Measurements from ENCODE around the gene ARHGAP28. TPM values are rescaled to one million over a fixed set of nuclear protein-coding genes. Genes with fewer than 3 reads are reported as not detected.

The ARHGAP28 gene
- total RNA-seq, 1 donor: 11.9 TPM

- no peak overlapping the region for H3K4me3 ChIP-seq (ENCODE audit: low read depth, low read length)
- TF ChIP-seq, protein P1, sequence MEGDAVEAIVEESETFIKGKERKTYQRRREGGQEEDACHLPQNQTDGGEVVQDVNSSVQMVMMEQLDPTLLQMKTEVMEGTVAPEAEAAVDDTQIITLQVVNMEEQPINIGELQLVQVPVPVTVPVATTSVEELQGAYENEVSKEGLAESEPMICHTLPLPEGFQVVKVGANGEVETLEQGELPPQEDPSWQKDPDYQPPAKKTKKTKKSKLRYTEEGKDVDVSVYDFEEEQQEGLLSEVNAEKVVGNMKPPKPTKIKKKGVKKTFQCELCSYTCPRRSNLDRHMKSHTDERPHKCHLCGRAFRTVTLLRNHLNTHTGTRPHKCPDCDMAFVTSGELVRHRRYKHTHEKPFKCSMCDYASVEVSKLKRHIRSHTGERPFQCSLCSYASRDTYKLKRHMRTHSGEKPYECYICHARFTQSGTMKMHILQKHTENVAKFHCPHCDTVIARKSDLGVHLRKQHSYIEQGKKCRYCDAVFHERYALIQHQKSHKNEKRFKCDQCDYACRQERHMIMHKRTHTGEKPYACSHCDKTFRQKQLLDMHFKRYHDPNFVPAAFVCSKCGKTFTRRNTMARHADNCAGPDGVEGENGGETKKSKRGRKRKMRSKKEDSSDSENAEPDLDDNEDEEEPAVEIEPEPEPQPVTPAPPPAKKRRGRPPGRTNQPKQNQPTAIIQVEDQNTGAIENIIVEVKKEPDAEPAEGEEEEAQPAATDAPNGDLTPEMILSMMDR (IDR thresholded peaks at IDR 0.05; ENCODE audit: insufficient read depth, low read length): no peak
- no peak for DNase-seq (ENCODE audit: low read depth)
Measured at GRCh38 chr18:6886797-6887330, 157.3 kb downstream of the ARHGAP28 start.

DNA sequence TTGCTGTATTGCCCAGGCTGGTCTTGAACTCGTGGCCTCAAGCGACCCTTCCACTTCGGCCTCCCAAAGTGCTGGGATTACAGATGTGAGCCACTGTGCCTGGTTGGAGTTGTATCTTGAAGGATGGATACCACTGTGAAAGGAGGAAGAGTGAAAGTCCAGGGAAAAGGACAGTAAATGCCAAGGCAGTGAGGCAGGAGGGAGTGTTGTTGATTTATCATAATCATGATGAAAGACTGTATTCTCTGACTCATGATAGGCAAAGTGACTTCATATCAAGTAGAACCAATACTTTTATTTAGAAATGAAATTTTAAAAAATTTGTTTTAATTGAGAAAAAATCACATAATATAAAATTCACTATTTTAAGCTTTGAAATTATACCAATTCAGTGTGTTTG is 162.3 kb downstream of the ARHGAP28 start:
- TF ChIP-seq, protein P1 (IDR thresholded peaks at IDR 0.05; ENCODE audit: insufficient read depth, low read length): no peak
- no peak overlapping the region for H3K4me3 ChIP-seq (ENCODE audit: low read depth, low read length)
- no peak for DNase-seq (ENCODE audit: low read depth)

GRCh38 chr18:6901286-6901926 is 171.9 kb downstream of the ARHGAP28 start:
- DNase-seq (ENCODE audit: low read depth): no peak
- no peak overlapping the region for H3K4me3 ChIP-seq (ENCODE audit: low read depth, low read length)
- TF ChIP-seq, protein P1 (IDR thresholded peaks at IDR 0.05; ENCODE audit: insufficient read depth, low read length): no peak

- TF ChIP-seq, protein P1 (IDR thresholded peaks at IDR 0.05; ENCODE audit: insufficient read depth, low read length): no peak
- DNase-seq (ENCODE audit: low read depth): no peak
- no peak overlapping the region for H3K4me3 ChIP-seq (ENCODE audit: low read depth, low read length)
Measured at GRCh38 chr18:6917072-6917471, 187.6 kb downstream of the ARHGAP28 start.

DNA sequence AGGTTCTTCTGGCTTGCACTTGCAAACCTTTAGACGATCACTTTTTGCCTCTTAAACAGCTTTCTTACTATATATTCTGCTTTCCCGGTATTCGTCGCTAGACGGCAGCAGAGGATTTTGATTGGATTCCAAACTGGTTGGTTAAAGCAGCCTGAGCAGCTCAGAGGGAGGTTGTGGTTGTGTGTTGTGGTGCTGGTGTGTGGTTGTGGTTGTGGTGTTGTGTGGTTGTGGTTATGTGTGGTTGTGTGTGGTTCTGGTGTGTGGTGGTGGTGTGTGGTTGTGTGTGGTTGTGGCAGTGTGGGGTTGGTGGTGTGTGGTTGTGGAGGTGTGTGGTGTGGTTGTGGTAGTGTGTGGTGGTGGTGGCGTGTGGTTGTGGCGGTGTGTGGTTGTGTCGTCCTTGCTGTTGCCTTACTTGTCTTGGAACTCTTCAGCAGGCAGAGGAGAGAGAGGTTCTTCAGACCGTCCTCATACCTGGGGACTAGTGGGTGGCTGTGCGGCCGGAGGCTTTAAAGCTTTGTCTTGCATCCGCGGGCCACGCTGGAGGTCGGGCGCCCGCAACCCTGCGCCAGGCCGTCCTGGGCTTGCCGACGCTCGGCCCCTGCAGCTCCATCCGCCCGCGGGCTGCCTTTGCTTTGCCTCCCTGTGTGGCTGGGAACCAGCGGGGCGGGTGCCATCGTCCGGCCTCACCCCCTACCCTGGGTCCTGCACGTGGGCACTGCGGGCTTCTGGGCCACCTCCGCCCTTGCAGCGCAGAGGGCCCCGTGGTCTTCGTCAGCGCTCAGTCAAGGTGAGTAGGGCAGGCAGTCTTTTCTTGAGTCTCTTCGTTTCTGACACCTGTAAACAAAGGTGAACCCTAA is 190.8 kb downstream of the ARHGAP28 start:
- TF ChIP-seq, protein P1 (IDR thresholded peaks at IDR 0.05; ENCODE audit: insufficient read depth, low read length): peak; percentile 70
- DNase-seq (ENCODE audit: low read depth): peak; percentile 54
- no peak overlapping the region for H3K4me3 ChIP-seq (ENCODE audit: low read depth, low read length)

GRCh38 chr18:6921571-6921970 is 192.1 kb downstream of the ARHGAP28 start:
- no peak for DNase-seq (ENCODE audit: low read depth)
- TF ChIP-seq, protein P1 (IDR thresholded peaks at IDR 0.05; ENCODE audit: insufficient read depth, low read length): no peak
- no peak overlapping the region for H3K4me3 ChIP-seq (ENCODE audit: low read depth, low read length)

Data from fibroblast of the aortic adventitia (primary cell).